Caco-2 (cell line): ENCODE measurements around the gene RNF41. TPM values are rescaled to one million over a fixed set of nuclear protein-coding genes. Genes with fewer than 3 reads are reported as not detected.
A peak's percentile ranks its signal among the peaks of the same experiment; 100 is the strongest.

ENCODE experiments used
- BruUV-seq: library from RNA; stranded (reverse); fragments of 400-500 nt; replicated peaks from 2 replicates; lab custom pipeline; 2021; lab: Mats Ljungman, UMichigan
- CTCF ChIA-PET: fragments of 300-600 bp; sonication (Branson Sonifier 250); formaldehyde crosslinking; loops from one replicate; lab custom pipeline; 2022; ENCODE audit warnings: antibody characterized with exemption; lab: Charles Lee
- POLR2A ChIA-PET: fragments of 300-600 bp; sonication (Branson Sonifier 250); formaldehyde crosslinking; loops from one replicate; lab custom pipeline; 2022; ENCODE audit warnings: antibody characterized with exemption; lab: Charles Lee
- DNase-seq, 2 experiments: peaks; one replicate each; pipeline versions ENCODE4 v3.0.0 to v3.0.0-alpha.2; 2020 to 2022
- H3K27me3 ChIP-seq: replicated peaks from 2 replicates; pipeline ENCODE4 v1.6.0; 2011; ENCODE audit warnings: low read length; ENCODE audit not compliant: control insufficient read depth, insufficient read depth
- H3K36me3 ChIP-seq: 2 replicates; pipeline ENCODE4 v1.5.1; 2011; ENCODE audit warnings: low read length; ENCODE audit not compliant: control insufficient read depth, insufficient read depth
- H3K4me1 ChIP-seq: fragments of 250-450 bp; sonication (Bioruptor Pico); 2 replicates; pipeline ENCODE4 v1.5.1; 2020; ENCODE audit warnings: mild to moderate bottlenecking
- H3K4me3 ChIP-seq: 2 replicates; pipeline ENCODE4 v1.5.1; 2011; ENCODE audit warnings: low read depth, mild to moderate bottlenecking, control low read depth, low read length
- H3K9me3 ChIP-seq: fragments of 250-450 bp; sonication (Bioruptor Pico); 2 replicates; pipeline ENCODE4 v1.5.1; 2020; ENCODE audit warnings: mild to moderate bottlenecking, moderate library complexity
- H3K27ac Mint-ChIP-seq: one replicate; pipeline ENCODE4 v1.8.0; 2022; ENCODE audit warnings: mixed read lengths; ENCODE audit not compliant: unreplicated experiment
- H3K27me3 Mint-ChIP-seq: one replicate; pipeline ENCODE4 v1.8.0; 2022; ENCODE audit warnings: mixed read lengths; ENCODE audit not compliant: insufficient read depth, unreplicated experiment
- H3K36me3 Mint-ChIP-seq: one replicate; pipeline ENCODE4 v1.8.0; 2022; ENCODE audit warnings: mild to moderate bottlenecking, mixed read lengths; ENCODE audit not compliant: insufficient read depth, unreplicated experiment
- H3K4me1 Mint-ChIP-seq: one replicate; pipeline ENCODE4 v1.8.0; 2022; ENCODE audit warnings: low read depth, mixed read lengths; ENCODE audit not compliant: unreplicated experiment
- H3K4me3 Mint-ChIP-seq: one replicate; pipeline ENCODE4 v1.8.0; 2022; ENCODE audit warnings: mild to moderate bottlenecking, moderate library complexity, mixed read lengths; ENCODE audit not compliant: unreplicated experiment
- H3K9me3 Mint-ChIP-seq: one replicate; pipeline ENCODE4 v1.8.0; 2022; ENCODE audit warnings: mixed read lengths; ENCODE audit not compliant: unreplicated experiment
- CTCF ChIP-seq, 2 experiments: fragments of 200-600 bp in 1 of 2; IDR thresholded peaks; 1 replicate in 1 of 2; 2 replicates in 1 of 2; pipeline versions ENCODE4 v1.5.1 to v1.8.0; 2011 to 2022; ENCODE audit warnings: antibody characterized with exemption in 1 of 2, control low read depth in 1 of 2, inconsistent platforms in 1 of 2, low read depth in 1 of 2, low read length in 1 of 2, mild to moderate bottlenecking in 1 of 2, moderate library complexity in 1 of 2; ENCODE audit not compliant: insufficient read depth in 1 of 2, severe bottlenecking in 1 of 2, unreplicated experiment in 1 of 2
- intact Hi-C: fragments of 100-400 bp; cut with micrococcal nuclease; formaldehyde crosslinking; loops from one replicate; pipeline ENCODE4 v1.10.0; 2022; ENCODE audit not compliant: unreplicated experiment
- total RNA-seq: library from RNA; stranded (reverse); gene quantifications from 2 replicates; pipeline ENCODE4 v1.2.3, GENCODE V29; 2022

Gene RNF41
- total RNA-seq, 1 experiment from 2014 or later: 53.4 TPM

GRCh38 chr12:56234746-56235436 lies 13.2 kb upstream of the RNF41 start:
- peaks cover 5% of the 10 kb centered on the region for H3K36me3 ChIP-seq
- intact Hi-C loops: no loop called here
- H3K27me3 ChIP-seq: no peaks in the 10 kb centered on the region
- no peak for TF ChIP-seq CTCF (IDR thresholded peaks at IDR 0.05; ENCODE audit: insufficient read depth in 1 of 2, low read depth in 1 of 2, low read length in 1 of 2, severe bottlenecking in 1 of 2, unreplicated experiment in 1 of 2)
- Mint-ChIP-seq H3K9me3 (no peaks in the 10 kb centered on the region), H3K36me3 (peaks cover 54% of the 10 kb centered on the region), H3K4me1 (peaks cover 18% of the 10 kb centered on the region), H3K4me3 (peak overlapping the region; percentile 21), H3K27ac (peak overlapping the region; percentile 50), H3K27me3 (no peaks in the 10 kb centered on the region)
- no peak for DNase-seq
- no peak overlapping the region for H3K4me3 ChIP-seq
- ChIA-PET POLR2A (no interaction called here), CTCF (interaction anchor here (0.6 kb wide), 1 partner anchor 58 kb away, joined by 3 read pairs; no protein-coding TSS in a partner anchor)
- H3K9me3 ChIP-seq: no peaks in the 10 kb centered on the region
- H3K4me1 ChIP-seq: peaks cover 21% of the 10 kb centered on the region
- no TSS peak for BruUV-seq

- no peaks in the 10 kb centered on the region for H3K9me3 Mint-ChIP-seq
- ChIA-PET POLR2A (interaction anchor here (0.8 to 2.0 kb wide), 4 partner anchors 9 to 129 kb away, joined by 3 to 13 read pairs (median 4); partner anchors contain the start of genes RNF41, SMARCC2 and STAT2), CTCF (interaction anchor here (0.7 to 1.8 kb wide), 5 partner anchors 10 to 41 kb away, joined by 3 to 15 read pairs (median 3); partner anchors contain the start of gene RNF41)
- intact Hi-C loops: loop anchor here (2.0 kb wide), 3 partner anchors 26 to 70 kb away; partner anchors contain the start of genes COQ10A and CS
- Histone ChIP-seq H3K4me1 (peaks cover 29% of the 10 kb centered on the region), H3K4me3 (peak overlapping the region; percentile 43), H3K36me3 (peaks cover 4% of the 10 kb centered on the region), H3K27me3 (no peaks in the 10 kb centered on the region), H3K9me3 (no peaks in the 10 kb centered on the region)
- H3K36me3 Mint-ChIP-seq: peaks cover 28% of the 10 kb centered on the region
- BruUV-seq: no TSS peak
- TF ChIP-seq CTCF (IDR thresholded peaks at IDR 0.05; ENCODE audit: insufficient read depth in 1 of 2, low read depth in 1 of 2, low read length in 1 of 2, severe bottlenecking in 1 of 2, unreplicated experiment in 1 of 2): no peak
- H3K4me3 Mint-ChIP-seq: peak overlapping the region; percentile 86
- no peaks in the 10 kb centered on the region for H3K27me3 Mint-ChIP-seq
- H3K27ac Mint-ChIP-seq: peak overlapping the region; percentile 85
- H3K4me1 Mint-ChIP-seq: peaks cover 25% of the 10 kb centered on the region
- no peak for DNase-seq
Observed at GRCh38 chr12:56231184-56231582, 9.5 kb upstream of the RNF41 start.

- ChIA-PET POLR2A (interaction anchor here (0.6 to 2.0 kb wide), 8 partner anchors 9 to 130 kb away, joined by 3 to 13 read pairs (median 4); partner anchors contain the start of genes RNF41, SMARCC2, STAT2 and ZC3H10), CTCF (interaction anchor here (0.5 to 1.8 kb wide), 7 partner anchors 9 to 144 kb away, joined by 3 to 15 read pairs (median 3); partner anchors contain the start of gene RNF41)
- TSS peak; percentile 74 for BruUV-seq
- no peaks in the 10 kb centered on the region for H3K9me3 Mint-ChIP-seq
- Histone ChIP-seq H3K4me3 (peak overlapping the region; percentile 43), H3K9me3 (no peaks in the 10 kb centered on the region), H3K36me3 (no peaks in the 10 kb centered on the region; the same call in 1 of the 2 replicates), H3K4me1 (peaks cover 29% of the 10 kb centered on the region), H3K27me3 (no peaks in the 10 kb centered on the region)
- peak overlapping the region; percentile 86 for H3K4me3 Mint-ChIP-seq
- DNase-seq: peak; percentile 94 to 96
- intact Hi-C loops: loop anchor here (1.0 to 2.0 kb wide), 4 partner anchors 8 to 70 kb away; partner anchors contain the start of genes COQ10A and CS
- peaks cover 25% of the 10 kb centered on the region for H3K4me1 Mint-ChIP-seq
- H3K36me3 Mint-ChIP-seq: peaks cover 26% of the 10 kb centered on the region
- no peak for TF ChIP-seq CTCF (IDR thresholded peaks at IDR 0.05; ENCODE audit: insufficient read depth in 1 of 2, low read depth in 1 of 2, low read length in 1 of 2, severe bottlenecking in 1 of 2, unreplicated experiment in 1 of 2)
- peak overlapping the region; percentile 85 for H3K27ac Mint-ChIP-seq
- H3K27me3 Mint-ChIP-seq: no peaks in the 10 kb centered on the region
Observed at GRCh38 chr12:56230432-56231183, 8.9 kb upstream of the RNF41 start.
